ENCODE results near the gene COL27A1. TPM values are rescaled to one million over a fixed set of nuclear protein-coding genes. Genes with fewer than 3 reads are reported as not detected.

The COL27A1 gene
- total and polyA plus RNA-seq, 9 of the 15 experiments (the other 6 are each of a cell fraction or from before 2014, with no cell fraction given), result 0.07 TPM; not detected in 8

DNA sequence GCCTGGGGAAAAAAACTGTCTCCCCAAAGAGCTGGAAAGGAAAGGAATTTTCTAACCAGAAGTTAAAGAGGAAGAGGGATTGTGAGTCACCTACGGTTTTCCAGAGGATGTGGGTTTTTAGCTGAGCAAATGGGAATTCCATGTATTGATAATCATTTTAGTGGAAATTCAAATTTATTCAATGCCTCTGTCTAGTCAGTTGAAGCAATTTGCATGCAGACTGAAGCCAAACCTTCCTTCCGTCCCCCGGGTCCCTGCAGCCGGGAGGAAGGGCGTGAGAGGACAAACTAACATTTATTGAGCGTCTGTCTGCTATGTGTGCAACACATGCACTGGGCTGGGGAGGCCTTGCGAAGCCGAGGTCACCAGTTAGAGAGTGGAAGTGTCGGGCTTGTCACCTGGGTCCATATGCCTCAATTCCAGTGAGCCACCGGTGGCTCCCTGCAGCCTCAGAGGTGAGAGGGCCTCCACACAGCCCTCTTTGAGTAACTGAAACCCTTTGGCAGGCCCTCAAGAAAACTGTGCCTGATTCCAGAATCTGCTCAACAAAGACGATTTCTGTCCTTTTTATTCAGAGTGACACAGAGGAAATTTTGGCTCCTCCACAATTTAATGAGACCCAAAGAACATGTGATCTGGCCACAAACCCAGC is 70.3 kb downstream of the COL27A1 start (continued):
- TF ChIP-seq ZBED1 (IDR thresholded peaks at IDR 0.05) (no peak), YY1 (IDR thresholded peaks at IDR 0.05; ENCODE audit: borderline replicate concordance in 1 of 3, control insufficient read depth in 1 of 3, extremely low read depth in 1 of 3, insufficient read depth in 3 of 3, insufficient read length in 1 of 3, insufficient replicate concordance in 2 of 3, low read depth in 1 of 3, low read length in 2 of 3) (no peak), WHSC1 (IDR thresholded peaks at IDR 0.05; ENCODE audit: low read length) (no peak), ZNF384 (IDR thresholded peaks at IDR 0.05; ENCODE audit: low read depth, low read length) (no peak), HLTF (IDR thresholded peaks at IDR 0.05) (no peak), RFX5 (IDR thresholded peaks at IDR 0.05; ENCODE audit: low read depth, low read length) (no peak)
- TF ChIP-seq, protein P1, sequence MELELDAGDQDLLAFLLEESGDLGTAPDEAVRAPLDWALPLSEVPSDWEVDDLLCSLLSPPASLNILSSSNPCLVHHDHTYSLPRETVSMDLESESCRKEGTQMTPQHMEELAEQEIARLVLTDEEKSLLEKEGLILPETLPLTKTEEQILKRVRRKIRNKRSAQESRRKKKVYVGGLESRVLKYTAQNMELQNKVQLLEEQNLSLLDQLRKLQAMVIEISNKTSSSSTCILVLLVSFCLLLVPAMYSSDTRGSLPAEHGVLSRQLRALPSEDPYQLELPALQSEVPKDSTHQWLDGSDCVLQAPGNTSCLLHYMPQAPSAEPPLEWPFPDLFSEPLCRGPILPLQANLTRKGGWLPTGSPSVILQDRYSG (tag; conservative IDR thresholded peaks at IDR 0.05; ENCODE audit: low read depth), result no peak
- TF ChIP-seq, protein P2, sequence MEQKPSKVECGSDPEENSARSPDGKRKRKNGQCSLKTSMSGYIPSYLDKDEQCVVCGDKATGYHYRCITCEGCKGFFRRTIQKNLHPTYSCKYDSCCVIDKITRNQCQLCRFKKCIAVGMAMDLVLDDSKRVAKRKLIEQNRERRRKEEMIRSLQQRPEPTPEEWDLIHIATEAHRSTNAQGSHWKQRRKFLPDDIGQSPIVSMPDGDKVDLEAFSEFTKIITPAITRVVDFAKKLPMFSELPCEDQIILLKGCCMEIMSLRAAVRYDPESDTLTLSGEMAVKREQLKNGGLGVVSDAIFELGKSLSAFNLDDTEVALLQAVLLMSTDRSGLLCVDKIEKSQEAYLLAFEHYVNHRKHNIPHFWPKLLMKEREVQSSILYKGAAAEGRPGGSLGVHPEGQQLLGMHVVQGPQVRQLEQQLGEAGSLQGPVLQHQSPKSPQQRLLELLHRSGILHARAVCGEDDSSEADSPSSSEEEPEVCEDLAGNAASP (IDR thresholded peaks at IDR 0.05), result no peak

Data from K562 (cell line).